Gastroesophageal sphincter (tissue), 3 donors: Measurements from ENCODE around the gene PARD3.

ENCODE experiments used
- CTCF ChIP-seq, 4 experiments: fragments of 200-600 bp in 2 of 4; fragments of 450-650 bp in 2 of 4; sonication (generic) in 1 of 4; IDR thresholded peaks; one replicate each; pipeline ENCODE4 v1.5.1; 2017 to 2019; ENCODE audit warnings: antibody characterized with exemption in 4 of 4, mild to moderate bottlenecking in 2 of 4, moderate library complexity in 2 of 4
- POLR2AphosphoS5 ChIP-seq: sonication (generic); formaldehyde crosslinking; IDR thresholded peaks from one replicate; pipeline ENCODE4 v1.6.1; 2017; ENCODE audit warnings: antibody characterized with exemption

GRCh38 chr10:34757933-34758332 lies 57.2 kb downstream of the PARD3 start:
- no peak for TF ChIP-seq CTCF (IDR thresholded peaks at IDR 0.05)
- no peak for TF ChIP-seq POLR2AphosphoS5
